Stimulated activated CD8-positive, alpha-beta memory T cell treated with anti-CD3 and anti-CD28 coated beads, Interleukin-7, amount 100 ng/mL, for 4 hours (primary cell): ENCODE data around the gene AGO3.
A peak's percentile ranks its signal among the peaks of the same experiment; 100 is the strongest.

Experiments used
- DNase-seq, 2 donors: peaks; one replicate each; pipeline ENCODE4 v3.0.0-alpha.2; 2020; ENCODE audit warnings: low read depth in 2 of 2

AGO3 gene

GRCh38 chr1:36083635-36084496 lies 153.0 kb downstream of the AGO3 start, which contains the start of gene TEKT2:
Gene TEKT2 (plus strand): TSS chr1:36084094. CDS start chr1:36084922, 828 bp downstream.
- no peak for DNase-seq

GRCh38 chr1:36084497-36085115 lies 153.7 kb downstream of the AGO3 start:
- no peak for DNase-seq

GRCh38 chr1:36085126-36085525 lies 154.2 kb downstream of the AGO3 start:
- DNase-seq = no peak

GRCh38 chr1:36085686-36086526 lies 155.0 kb downstream of the AGO3 start:
- no peak for DNase-seq

- no peak for DNase-seq
Observed at GRCh38 chr1:36086529-36087232, 155.8 kb downstream of the AGO3 start.

DNA sequence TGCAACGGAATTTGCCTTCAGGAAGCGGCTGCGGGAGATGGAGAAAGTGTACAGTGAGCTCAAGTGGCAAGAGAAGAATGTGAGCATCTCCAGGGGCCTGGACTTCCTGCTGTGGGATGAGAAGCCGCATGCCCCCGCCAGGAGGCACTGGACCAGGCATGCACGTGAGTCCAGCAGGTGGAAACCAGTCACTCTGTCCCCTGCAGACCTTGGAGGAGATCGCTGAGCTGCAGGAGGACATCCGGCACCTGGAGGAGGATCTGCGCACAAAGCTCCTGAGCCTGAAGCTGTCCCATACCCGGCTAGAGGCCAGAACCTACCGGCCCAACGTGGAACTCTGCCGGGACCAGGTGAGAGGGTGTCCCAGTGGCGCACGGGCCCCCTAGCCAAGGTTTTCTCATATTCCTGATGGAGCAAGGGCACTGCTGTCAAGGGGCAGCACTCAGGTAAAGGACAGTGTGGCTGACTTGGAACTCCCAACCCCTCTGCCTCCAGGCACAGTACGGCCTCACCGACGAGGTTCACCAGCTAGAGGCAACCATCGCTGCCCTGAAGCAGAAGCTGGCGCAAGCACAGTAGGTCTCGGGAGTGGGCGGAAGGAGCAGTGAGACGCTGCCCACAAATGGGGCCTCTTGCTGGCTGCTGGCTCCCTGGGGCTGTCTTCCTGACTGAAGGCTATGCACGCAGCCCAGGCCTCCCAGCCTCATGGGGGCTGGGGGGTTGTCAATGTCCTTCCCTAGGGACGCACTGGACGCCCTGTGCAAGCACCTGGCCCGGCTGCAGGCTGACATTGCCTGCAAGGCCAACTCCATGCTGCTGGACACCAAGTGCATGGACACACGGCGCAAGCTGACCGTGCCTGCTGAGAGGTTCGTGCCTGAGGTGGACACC lies 156.6 kb downstream of the AGO3 start:
- DNase-seq = no peak

- DNase-seq = no peak
Observed at GRCh38 chr1:36088265-36088576, 157.3 kb downstream of the AGO3 start.

GRCh38 chr1:36088577-36089392 lies 157.9 kb downstream of the AGO3 start, which contains the start of gene ADPRS:
Gene ADPRS (plus strand): TSS chr1:36088892. CDS start chr1:36088905, 13 bp downstream.
- DNase-seq = peak; percentile 83 to 89

DNA sequence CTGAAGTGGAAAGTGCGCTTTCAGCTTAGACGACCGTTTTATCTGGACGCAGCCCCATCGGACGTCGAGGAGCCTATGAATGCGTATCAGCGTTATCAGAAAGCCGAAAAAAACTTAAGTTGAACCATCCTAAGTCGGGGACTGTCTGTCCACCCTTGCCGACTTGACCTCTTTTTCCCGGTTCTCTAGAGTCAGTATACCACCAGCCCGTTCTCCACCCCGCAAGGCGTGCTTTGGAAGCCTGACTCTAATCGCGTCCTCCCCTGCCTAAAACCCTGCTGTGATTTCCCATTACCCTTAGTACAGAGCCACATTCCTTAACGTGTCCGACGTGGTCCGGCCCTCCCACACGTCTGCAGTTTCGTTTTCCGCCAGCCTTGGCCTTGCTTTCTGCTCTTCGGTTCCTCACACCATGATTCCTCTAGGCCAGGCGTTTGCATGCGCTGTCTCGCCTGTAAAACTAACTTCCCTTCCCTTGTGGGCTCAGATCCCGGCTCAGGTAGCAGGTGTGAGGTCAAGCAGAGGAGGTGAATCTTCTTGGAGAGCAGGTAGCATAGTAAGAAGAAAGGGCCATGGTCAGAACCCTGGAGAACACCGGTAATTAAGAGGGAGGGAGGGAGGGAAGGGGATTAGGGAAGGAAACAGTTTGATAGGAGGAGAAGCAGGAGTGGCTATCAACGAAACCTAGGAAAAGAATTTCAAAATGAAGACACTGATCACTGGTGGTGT lies 158.7 kb downstream of the AGO3 start:
- no peak for DNase-seq

- no peak for DNase-seq
Observed at GRCh38 chr1:36091141-36091540, 160.2 kb downstream of the AGO3 start.

DNA sequence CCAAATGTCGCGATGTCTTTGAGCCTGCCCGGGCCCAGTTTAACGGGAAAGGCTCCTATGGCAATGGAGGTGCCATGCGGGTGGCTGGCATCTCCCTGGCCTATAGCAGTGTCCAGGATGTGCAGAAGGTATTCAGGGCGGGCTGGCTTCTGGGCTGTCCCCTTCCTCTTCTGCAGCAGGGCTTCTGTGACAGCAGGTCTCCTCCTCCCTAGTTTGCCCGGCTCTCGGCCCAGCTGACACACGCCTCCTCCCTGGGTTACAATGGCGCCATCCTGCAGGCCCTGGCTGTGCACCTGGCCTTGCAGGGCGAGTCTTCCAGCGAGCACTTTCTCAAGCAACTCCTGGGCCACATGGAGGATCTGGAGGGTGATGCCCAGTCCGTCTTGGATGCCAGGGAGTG lies 160.8 kb downstream of the AGO3 start:
- no peak for DNase-seq

DNA sequence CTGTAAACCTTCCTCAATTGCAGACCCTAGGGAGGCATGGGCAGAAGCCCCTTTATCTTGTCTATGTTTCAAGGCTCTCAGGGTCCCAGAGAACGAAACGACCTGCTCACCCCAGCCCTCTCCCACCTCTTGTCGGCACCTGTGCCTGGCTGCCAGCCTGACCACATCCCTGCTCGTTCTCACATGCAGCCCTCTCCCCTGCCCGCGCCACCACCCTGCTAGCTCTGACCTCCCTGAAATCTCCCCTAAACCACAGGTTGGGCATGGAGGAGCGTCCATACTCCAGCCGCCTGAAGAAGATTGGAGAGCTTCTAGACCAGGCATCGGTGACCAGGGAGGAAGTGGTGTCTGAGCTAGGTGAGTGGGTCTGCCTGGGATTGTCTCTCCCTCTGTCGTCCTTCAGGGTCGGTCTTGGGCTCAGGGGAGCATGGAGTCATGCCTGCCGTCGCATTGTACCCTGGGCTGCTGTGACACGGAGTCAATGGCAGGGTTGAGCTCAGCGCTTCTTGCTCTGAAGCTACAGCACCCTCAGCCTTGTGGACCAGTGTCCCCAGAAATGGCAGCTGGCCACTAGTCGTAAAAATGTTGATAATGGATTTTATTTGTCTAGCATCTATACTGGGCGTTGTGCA lies 161.4 kb downstream of the AGO3 start:
- no peak for DNase-seq

GRCh38 chr1:36092798-36093185 lies 161.9 kb downstream of the AGO3 start:
- DNase-seq = no peak

DNA sequence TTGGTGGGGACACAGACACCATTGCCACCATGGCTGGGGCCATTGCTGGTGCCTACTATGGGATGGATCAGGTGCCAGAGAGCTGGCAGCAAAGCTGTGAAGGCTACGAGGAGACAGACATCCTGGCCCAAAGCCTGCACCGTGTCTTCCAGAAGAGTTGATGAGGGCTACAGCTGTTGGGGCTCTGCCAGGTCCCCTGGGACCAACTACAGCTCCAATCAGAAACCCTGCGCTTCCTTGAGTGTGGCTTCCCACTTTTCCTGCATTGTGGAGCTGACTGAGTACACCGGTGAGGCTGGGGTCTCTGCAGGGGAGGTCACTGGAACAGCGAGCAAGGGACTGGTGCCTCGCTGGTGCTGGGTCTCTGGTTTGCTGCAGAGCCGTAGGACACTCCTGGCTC lies 162.3 kb downstream of the AGO3 start:
- DNase-seq = no peak

DNA sequence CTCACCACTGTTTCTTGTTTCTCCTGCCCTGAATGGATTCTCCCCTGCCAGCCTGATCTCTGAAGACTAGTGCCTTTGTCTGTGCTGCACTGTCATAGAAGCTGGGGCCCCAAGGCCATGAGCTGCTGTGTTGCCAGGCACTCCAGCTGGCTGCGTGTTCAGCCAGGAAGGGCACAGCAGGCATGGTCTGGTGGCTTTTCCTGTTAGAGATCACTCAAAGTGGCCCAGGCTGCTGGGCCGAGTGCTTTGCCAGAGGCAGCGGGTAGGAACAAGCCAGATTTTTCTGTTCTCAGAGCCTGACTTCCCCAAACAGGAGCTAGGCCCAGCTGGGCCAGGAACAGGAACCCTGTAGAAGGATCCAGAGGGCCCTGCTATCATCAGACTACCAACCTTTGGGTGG lies 163.0 kb downstream of the AGO3 start:
- no peak for DNase-seq

DNA sequence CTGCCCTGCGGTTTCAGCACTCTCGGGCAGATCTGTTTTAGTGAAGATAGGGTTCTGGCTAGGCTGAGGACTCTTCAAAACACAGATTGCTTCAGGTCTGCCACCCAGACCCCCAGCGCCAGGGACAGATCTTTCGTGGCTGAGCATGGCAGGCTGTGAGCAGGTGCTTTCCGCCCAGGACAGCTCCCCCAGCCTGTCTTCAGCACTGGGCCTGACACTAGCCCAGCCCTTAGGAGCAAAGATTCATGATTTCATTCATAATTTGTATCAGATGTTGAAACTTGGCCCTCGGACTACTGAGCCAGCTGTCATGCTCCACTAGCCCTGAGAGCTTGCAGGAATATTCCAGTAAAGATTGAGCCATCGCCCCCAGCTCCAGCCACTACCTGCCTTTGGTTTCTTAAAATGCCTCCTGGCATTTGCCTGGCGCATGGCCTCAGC lies 163.7 kb downstream of the AGO3 start:
- no peak for DNase-seq

GRCh38 chr1:36095760-36096405 lies 165.0 kb downstream of the AGO3 start:
- DNase-seq = no peak
